Measurements from ENCODE around the gene ADTRP. TPM values are rescaled to one million over a fixed set of nuclear protein-coding genes. Genes with fewer than 3 reads are reported as not detected.

The ADTRP gene
- total RNA-seq, 1 experiment from 2014 or later = 5.2 TPM

- no TSS peak for BruUV-seq (replicated peaks)
- Histone ChIP-seq H3K4me1 (no peaks in the 10 kb centered on the region; the same call in 1 of the 2 replicates), H3K36me3 (ENCODE audit: control insufficient read depth, insufficient read depth, low read length) (no peaks in the 10 kb centered on the region), H3K27me3 (replicated peaks; ENCODE audit: control insufficient read depth, insufficient read depth, low read length) (no peaks in the 10 kb centered on the region), H3K4me3 (ENCODE audit: low read depth, low read length) (no peak overlapping the region), H3K9me3 (peaks cover 15% of the 10 kb centered on the region)
- no peaks in the 10 kb centered on the region for H3K27me3 Mint-ChIP-seq (ENCODE audit: insufficient read depth, unreplicated experiment)
- ChIA-PET POLR2A (no interaction called here), CTCF (no interaction called here)
- peaks cover 7% of the 10 kb centered on the region for H3K36me3 Mint-ChIP-seq (ENCODE audit: insufficient read depth, unreplicated experiment)
- no peak overlapping the region for H3K4me3 Mint-ChIP-seq (ENCODE audit: unreplicated experiment)
- peaks cover 6% of the 10 kb centered on the region for H3K4me1 Mint-ChIP-seq (ENCODE audit: low read depth, unreplicated experiment)
- peaks cover 41% of the 10 kb centered on the region for H3K9me3 Mint-ChIP-seq (ENCODE audit: unreplicated experiment)
- DNase-seq = no peak
- no peak overlapping the region for H3K27ac Mint-ChIP-seq (ENCODE audit: unreplicated experiment)
- intact Hi-C loops (cut with micrococcal nuclease; ENCODE audit: unreplicated experiment) = no loop called here
- no peak for TF ChIP-seq CTCF (IDR thresholded peaks at IDR 0.05; ENCODE audit: insufficient read depth in 1 of 2, low read depth in 1 of 2, low read length in 1 of 2, severe bottlenecking in 1 of 2, unreplicated experiment in 1 of 2)
Observed at GRCh38 chr6:11669696-11670095, 108.9 kb downstream of the ADTRP start.

- H3K36me3 Mint-ChIP-seq (ENCODE audit: insufficient read depth, unreplicated experiment) = peaks cover 7% of the 10 kb centered on the region
- BruUV-seq (replicated peaks) = no TSS peak
- H3K27me3 ChIP-seq (replicated peaks; ENCODE audit: control insufficient read depth, insufficient read depth, low read length) = no peaks in the 10 kb centered on the region
Observed at GRCh38 chr6:11668455-11668854, 110.1 kb downstream of the ADTRP start.

GRCh38 chr6:11667876-11668275 is 110.7 kb downstream of the ADTRP start:
- TF ChIP-seq CTCF (IDR thresholded peaks at IDR 0.05; ENCODE audit: insufficient read depth in 1 of 2, low read depth in 1 of 2, low read length in 1 of 2, severe bottlenecking in 1 of 2, unreplicated experiment in 1 of 2) = no peak
- BruUV-seq (replicated peaks) = no TSS peak
- Mint-ChIP-seq H3K27me3 (ENCODE audit: insufficient read depth, unreplicated experiment) (no peaks in the 10 kb centered on the region), H3K4me1 (ENCODE audit: low read depth, unreplicated experiment) (peaks cover 6% of the 10 kb centered on the region), H3K4me3 (ENCODE audit: unreplicated experiment) (no peak overlapping the region), H3K27ac (ENCODE audit: unreplicated experiment) (no peak overlapping the region), H3K36me3 (ENCODE audit: insufficient read depth, unreplicated experiment) (peaks cover 7% of the 10 kb centered on the region), H3K9me3 (ENCODE audit: unreplicated experiment) (peaks cover 41% of the 10 kb centered on the region)
- DNase-seq = no peak
- Histone ChIP-seq H3K27me3 (replicated peaks; ENCODE audit: control insufficient read depth, insufficient read depth, low read length) (no peaks in the 10 kb centered on the region), H3K9me3 (peaks cover 19% of the 10 kb centered on the region), H3K36me3 (ENCODE audit: control insufficient read depth, insufficient read depth, low read length) (no peaks in the 10 kb centered on the region), H3K4me1 (no peaks in the 10 kb centered on the region; the same call in 1 of the 2 replicates), H3K4me3 (ENCODE audit: low read depth, low read length) (no peak overlapping the region)
- POLR2A ChIA-PET = no interaction called here
- CTCF ChIA-PET = no interaction called here
- intact Hi-C loops (cut with micrococcal nuclease; ENCODE audit: unreplicated experiment) = no loop called here

More at GRCh38 chr6:11668455-11668854, 110.1 kb downstream of the ADTRP start:
- TF ChIP-seq CTCF (IDR thresholded peaks at IDR 0.05; ENCODE audit: insufficient read depth in 1 of 2, low read depth in 1 of 2, low read length in 1 of 2, severe bottlenecking in 1 of 2, unreplicated experiment in 1 of 2) = no peak
- H3K4me1 ChIP-seq = no peaks in the 10 kb centered on the region; the same call in 1 of the 2 replicates
- H3K36me3 ChIP-seq (ENCODE audit: control insufficient read depth, insufficient read depth, low read length) = no peaks in the 10 kb centered on the region
- POLR2A ChIA-PET = no interaction called here
- intact Hi-C loops (cut with micrococcal nuclease; ENCODE audit: unreplicated experiment) = no loop called here
- H3K9me3 ChIP-seq = peaks cover 15% of the 10 kb centered on the region
- no peaks in the 10 kb centered on the region for H3K27me3 Mint-ChIP-seq (ENCODE audit: insufficient read depth, unreplicated experiment)
- H3K9me3 Mint-ChIP-seq (ENCODE audit: unreplicated experiment) = peaks cover 41% of the 10 kb centered on the region
- H3K27ac Mint-ChIP-seq (ENCODE audit: unreplicated experiment) = no peak overlapping the region
- H3K4me1 Mint-ChIP-seq (ENCODE audit: low read depth, unreplicated experiment) = peaks cover 6% of the 10 kb centered on the region
- CTCF ChIA-PET = no interaction called here
- H3K4me3 ChIP-seq (ENCODE audit: low read depth, low read length) = no peak overlapping the region
- no peak overlapping the region for H3K4me3 Mint-ChIP-seq (ENCODE audit: unreplicated experiment)
- DNase-seq = no peak

Measured in Caco-2 (cell line).